Neuronal stem cell (in vitro differentiated cells): ENCODE data around the gene NAA15. TPM values are rescaled to one million over a fixed set of nuclear protein-coding genes. Genes with fewer than 3 reads are reported as not detected.

ENCODE experiments used
- DNase-seq: peaks from one replicate; pipeline ENCODE4 v3.0.0-alpha.2; 2013; ENCODE audit warnings: low spot score
- H2AFZ ChIP-seq: one replicate; pipeline ENCODE4 v1.6.1; 2013; ENCODE audit warnings: mild to moderate bottlenecking, low read length, inconsistent platforms
- H2AK5ac ChIP-seq: 2 replicates; pipeline ENCODE4 v1.6.1; 2013; ENCODE audit warnings: low read depth, mild to moderate bottlenecking, inconsistent platforms, low read length, moderate library complexity, mixed read lengths
- H2BK120ac ChIP-seq: 2 replicates; pipeline ENCODE4 v1.6.1; 2013; ENCODE audit warnings: low read depth, mild to moderate bottlenecking, inconsistent platforms, low read length, moderate library complexity, mixed read lengths
- H2BK12ac ChIP-seq: one replicate; pipeline ENCODE4 v1.6.1; 2013; ENCODE audit warnings: low read length, inconsistent platforms
- H2BK15ac ChIP-seq: 2 replicates; pipeline ENCODE4 v1.6.1; 2013; ENCODE audit warnings: mild to moderate bottlenecking, low read length, inconsistent platforms, mixed read lengths
- H2BK5ac ChIP-seq: one replicate; pipeline ENCODE4 v1.6.1; 2013; ENCODE audit warnings: inconsistent platforms, mild to moderate bottlenecking, low read length, moderate library complexity
- H3K14ac ChIP-seq: one replicate; pipeline ENCODE4 v1.6.1; 2013; ENCODE audit warnings: low read length, inconsistent platforms
- H3K18ac ChIP-seq: 2 replicates; pipeline ENCODE4 v1.6.1; 2013; ENCODE audit warnings: low read length, inconsistent platforms
- H3K23ac ChIP-seq: 2 replicates; pipeline ENCODE4 v1.6.1; 2013; ENCODE audit warnings: low read depth, mild to moderate bottlenecking, mixed read lengths, low read length, inconsistent platforms; ENCODE audit not compliant: poor library complexity
- H3K27ac ChIP-seq: replicated peaks from 3 replicates; pipeline ENCODE4 v1.5.1; 2013; ENCODE audit warnings: low read length, inconsistent platforms
- H3K27me3 ChIP-seq, 3 experiments: 2 replicates each; pipeline ENCODE4 v1.6.1; 2013; ENCODE audit warnings: low read length in 3 of 3, mild to moderate bottlenecking in 2 of 3, inconsistent platforms in 1 of 3, low read depth in 1 of 3, mixed read lengths in 1 of 3, moderate library complexity in 1 of 3; ENCODE audit not compliant: control insufficient read depth in 3 of 3, insufficient read depth in 3 of 3
- H3K36me3 ChIP-seq, 2 donors: replicated peaks in 1 of 2; 2 replicates each; pipeline ENCODE4 v1.6.1; 2013; ENCODE audit warnings: low read length in 2 of 2; ENCODE audit not compliant: control insufficient read depth in 2 of 2, insufficient read depth in 2 of 2
- H3K4ac ChIP-seq: 2 replicates; pipeline ENCODE4 v1.6.1; 2013; ENCODE audit warnings: inconsistent platforms, mild to moderate bottlenecking, low read length, moderate library complexity
- H3K4me1 ChIP-seq, 2 donors: 1 replicate in 1 of 2; 2 replicates in 1 of 2; pipeline ENCODE4 v1.6.1; 2013; ENCODE audit warnings: low read length in 2 of 2, low read depth in 1 of 2; ENCODE audit not compliant: control insufficient read depth in 2 of 2, insufficient read depth in 1 of 2
- H3K4me2 ChIP-seq: one replicate; pipeline ENCODE4 v1.6.1; 2013; ENCODE audit warnings: mild to moderate bottlenecking, low read length, inconsistent platforms; ENCODE audit not compliant: insufficient read depth, poor library complexity, severe bottlenecking
- H3K4me3 ChIP-seq, 2 donors: 2 replicates each; pipeline ENCODE4 v1.5.1; 2013; ENCODE audit warnings: low read length in 2 of 2, mild to moderate bottlenecking in 2 of 2, inconsistent platforms in 1 of 2, moderate library complexity in 1 of 2
- H3K79me1 ChIP-seq: one replicate; pipeline ENCODE4 v1.6.1; 2013; ENCODE audit warnings: low read depth, mild to moderate bottlenecking, inconsistent platforms, low read length, moderate library complexity
- H3K9ac ChIP-seq: one replicate; pipeline ENCODE4 v1.6.1; 2013; ENCODE audit warnings: mild to moderate bottlenecking, low read depth, low read length, inconsistent platforms; ENCODE audit not compliant: poor library complexity
- H3K9me3 ChIP-seq, 2 donors: replicated peaks in 1 of 2; 2 replicates each; pipeline versions ENCODE3 to v1.6.1; 2013; ENCODE audit warnings: low read length in 2 of 2, mild to moderate bottlenecking in 2 of 2, inconsistent platforms in 1 of 2, low read depth in 1 of 2, mixed read lengths in 1 of 2, moderate library complexity in 1 of 2; ENCODE audit not compliant: control insufficient read depth in 2 of 2, insufficient read depth in 1 of 2
- H4K8ac ChIP-seq: one replicate; pipeline ENCODE4 v1.6.1; 2013; ENCODE audit warnings: low read depth, mild to moderate bottlenecking, inconsistent platforms, low read length, moderate library complexity
- H4K91ac ChIP-seq: one replicate; pipeline ENCODE4 v1.6.1; 2013; ENCODE audit warnings: low read length, low read depth, mild to moderate bottlenecking, inconsistent platforms; ENCODE audit not compliant: poor library complexity
- WGBS, 2 donors: extraction: QIAGEN DNeasy Blood & Tissue Kit; methylation state at CpG; one replicate each; pipeline ENCODE4 v1.1.7; 2013; ENCODE audit warnings: missing lambda C conversion rate in 2 of 2, mixed read lengths in 1 of 2; ENCODE audit not compliant: insufficient read length in 2 of 2, insufficient replicate concordance in 1 of 2; ENCODE audit errors: extremely low coverage in 2 of 2; 5-methylcytosine and 5-hydroxymethylcytosine counted together
- small RNA-seq: library from polyadenylated mRNA; stranded (forward); fragments of <200 nt; extraction: miRNeasy Mini kit (QIAGEN cat#:217004); gene quantifications from one replicate; pipeline ENCODE3, GENCODE V24; 2013; ENCODE audit not compliant: insufficient read depth

The NAA15 gene

DNA sequence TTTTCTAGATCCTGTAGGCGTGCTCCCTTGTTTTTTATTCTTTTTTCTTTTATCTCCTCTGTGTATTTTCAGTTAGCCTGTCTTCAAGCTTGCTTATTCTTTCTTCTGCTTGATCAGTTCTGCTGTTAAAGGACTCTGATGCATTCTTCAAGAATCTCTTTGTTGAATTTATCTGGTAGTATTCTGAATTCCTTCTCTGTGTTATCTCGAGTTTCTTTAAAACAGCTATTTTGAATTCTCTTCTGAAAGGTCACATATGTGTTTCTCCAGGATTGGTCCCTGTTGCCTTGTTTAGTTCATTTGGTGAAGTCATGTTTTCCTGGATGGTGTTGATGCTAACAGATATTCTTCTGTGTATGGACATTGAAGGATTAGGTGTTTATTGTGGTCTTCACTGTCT lies 167.9 kb downstream of the NAA15 start:
- H3K9ac ChIP-seq = no peak overlapping the region
- no peak overlapping the region for H2BK5ac ChIP-seq
- H3K9me3 ChIP-seq = peaks cover 4 to 44% of the 10 kb centered on the region in 2 donors
- no peak overlapping the region for H3K14ac ChIP-seq
- no peak overlapping the region for H2BK12ac ChIP-seq
- H3K27me3 ChIP-seq = no peaks in the 10 kb centered on the region
- no peak overlapping the region for H3K23ac ChIP-seq
- H4K8ac ChIP-seq = no peak overlapping the region
- H3K4me2 ChIP-seq = no peak overlapping the region
- H2AFZ ChIP-seq = no peak overlapping the region
- H4K91ac ChIP-seq = no peak overlapping the region
- no CpG with 5 or more reads among the region's 2 CpGs for WGBS, 2 donors
- no peak for DNase-seq
- H2AK5ac ChIP-seq = no peak overlapping the region
- no peak overlapping the region for H3K4me3 ChIP-seq
- no peak overlapping the region for H3K18ac ChIP-seq
- no peak overlapping the region for H2BK15ac ChIP-seq
- no peak overlapping the region for H2BK120ac ChIP-seq
- no peak overlapping the region for H3K27ac ChIP-seq
- peaks cover 7 to 18% of the 10 kb centered on the region in 2 donors for H3K36me3 ChIP-seq
- no peak overlapping the region for H3K4ac ChIP-seq
- H3K4me1 ChIP-seq = no peaks in the 10 kb centered on the region
- H3K79me1 ChIP-seq = peaks cover 2% of the 10 kb centered on the region

Small RNA genes lying within 50 kb of the gene (small RNA-seq; reads per million reads assigned to genes)
- gene RF01225 (not detected), gene RNU6-1074P (not detected), gene RNU6-1214P (not detected)
